Stomach smooth muscle (tissue), 2 donors: ENCODE measurements around the gene CAND1.
A peak's percentile ranks its signal among the peaks of the same experiment; 100 is the strongest.

Source experiments
- H3K27ac ChIP-seq: one replicate; pipeline ENCODE4 v1.7.0; 2013; ENCODE audit warnings: mild to moderate bottlenecking, low read length, inconsistent platforms
- H3K27me3 ChIP-seq, 2 donors: one replicate each; pipeline ENCODE4 v1.7.0; 2013; ENCODE audit warnings: low read length in 2 of 2; ENCODE audit not compliant: insufficient read depth in 2 of 2, control insufficient read depth in 1 of 2
- H3K36me3 ChIP-seq, 2 donors: one replicate each; pipeline ENCODE4 v1.7.0; 2013; ENCODE audit warnings: low read length in 2 of 2; ENCODE audit not compliant: control insufficient read depth in 2 of 2, insufficient read depth in 2 of 2
- H3K4me1 ChIP-seq: one replicate; pipeline ENCODE4 v1.7.0; 2013; ENCODE audit warnings: low read length; ENCODE audit not compliant: control insufficient read depth, insufficient read depth
- H3K4me3 ChIP-seq, 2 donors: one replicate each; pipeline ENCODE4 v1.7.0; 2013; ENCODE audit warnings: low read length in 2 of 2
- H3K9ac ChIP-seq, 2 donors: one replicate each; pipeline ENCODE4 v1.7.0; 2013; ENCODE audit warnings: low read length in 2 of 2, mild to moderate bottlenecking in 1 of 2
- H3K9me3 ChIP-seq, 2 donors: one replicate each; pipeline ENCODE4 v1.7.0; 2013; ENCODE audit warnings: low read length in 2 of 2; ENCODE audit not compliant: control insufficient read depth in 2 of 2
- donor health status: healthy.
- donor health status: Pancreatic carcinoma.

The CAND1 gene

DNA sequence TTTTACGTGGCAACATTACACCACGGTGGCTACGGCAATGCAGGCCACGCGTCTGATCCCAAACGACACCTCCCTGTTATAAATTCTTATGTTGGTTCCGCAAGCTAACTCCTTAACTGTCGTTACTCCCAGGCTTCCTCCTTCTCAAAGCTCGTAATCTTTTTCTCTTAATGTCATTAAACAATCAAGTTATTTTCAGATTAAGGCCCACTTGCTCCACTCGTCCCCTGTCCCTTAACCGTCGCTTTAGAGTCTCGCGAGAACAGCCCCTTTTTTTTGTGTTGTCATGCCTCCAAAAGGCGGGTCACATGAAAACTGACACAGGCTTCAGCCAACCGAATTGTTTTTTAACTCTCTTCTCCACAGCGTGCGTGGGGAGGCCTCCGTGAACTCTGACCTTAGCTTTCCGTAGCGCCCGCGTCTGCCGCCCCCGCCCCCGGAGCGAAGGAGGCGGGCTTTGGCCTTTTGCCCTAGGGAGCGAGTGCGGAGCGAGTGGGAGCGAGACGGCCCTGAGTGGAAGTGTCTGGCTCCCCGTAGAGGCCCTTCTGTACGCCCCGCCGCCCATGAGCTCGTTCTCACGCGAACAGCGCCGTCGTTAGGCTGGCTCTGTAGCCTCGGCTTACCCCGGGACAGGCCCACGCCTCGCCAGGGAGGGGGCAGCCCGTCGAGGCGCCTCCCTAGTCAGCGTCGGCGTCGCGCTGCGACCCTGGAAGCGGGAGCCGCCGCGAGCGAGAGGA is at the start of gene CAND1:
Gene CAND1 (plus strand): TSS at position 463 of the 737 bp plus-strand sequence. CDS start 360 bp downstream, outside the sequence.
- Histone ChIP-seq H3K9ac (peak within 1 kb of the TSS; percentile 96), H3K4me3 (peak within 1 kb of the TSS; percentile 75 to 94), H3K27ac (peak within 1 kb of the TSS; percentile 97), H3K9me3 (no peaks in the 10 kb centered on the region), H3K27me3 (no peaks in the 10 kb centered on the region), H3K4me1 (peaks cover 18% of the 10 kb centered on the region), H3K36me3 (no peaks in the 10 kb centered on the region)

DNA sequence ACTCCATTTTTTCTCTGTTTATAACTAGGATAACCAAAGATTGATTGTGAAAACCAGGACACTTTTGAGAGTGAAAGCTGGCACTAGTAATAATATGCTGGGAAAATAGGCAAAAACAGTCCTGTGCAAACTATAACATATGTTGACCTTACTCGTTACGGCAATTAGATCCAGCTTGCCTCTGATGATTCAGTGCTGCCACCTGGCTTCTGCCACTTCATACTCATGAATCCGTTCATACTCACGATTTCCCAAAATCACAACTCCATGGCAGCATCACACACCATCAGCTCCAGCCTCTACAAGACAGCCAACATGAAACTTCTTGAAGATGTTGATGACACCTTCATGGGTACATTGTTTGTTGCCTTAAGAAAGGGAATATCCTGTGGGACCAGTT is 49.1 kb upstream of the CAND1 start:
- Histone ChIP-seq H3K36me3 (no peaks in the 10 kb centered on the region), H3K4me1 (no peaks in the 10 kb centered on the region), H3K9me3 (no peaks in the 10 kb centered on the region), H3K4me3 (no peak overlapping the region), H3K27me3 (no peaks in the 10 kb centered on the region), H3K9ac (no peak overlapping the region), H3K27ac (no peak overlapping the region)

DNA sequence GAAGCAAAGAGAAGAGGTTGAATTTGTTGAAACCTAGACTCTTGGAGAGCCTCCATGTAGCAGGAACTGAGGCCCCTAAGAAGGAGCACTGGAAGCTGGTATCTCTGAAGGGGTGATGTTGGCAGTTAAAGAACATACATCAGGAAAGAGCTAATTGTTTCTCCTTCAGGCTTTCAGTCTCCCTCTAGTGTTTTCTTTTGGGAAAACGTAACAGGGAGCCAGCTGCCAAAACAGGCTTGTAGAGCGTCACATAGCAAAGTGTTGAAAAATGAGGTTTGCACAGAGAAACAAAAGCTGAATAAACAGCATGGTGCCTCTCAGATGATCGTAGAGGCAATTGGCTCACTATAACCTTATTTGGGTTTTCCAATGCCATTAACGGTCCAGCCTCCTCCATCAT is 46.9 kb upstream of the CAND1 start:
- Histone ChIP-seq H3K4me1 (no peaks in the 10 kb centered on the region), H3K27ac (no peak overlapping the region), H3K36me3 (no peaks in the 10 kb centered on the region), H3K9me3 (no peaks in the 10 kb centered on the region), H3K4me3 (no peak overlapping the region), H3K9ac (no peak overlapping the region), H3K27me3 (no peaks in the 10 kb centered on the region)

DNA sequence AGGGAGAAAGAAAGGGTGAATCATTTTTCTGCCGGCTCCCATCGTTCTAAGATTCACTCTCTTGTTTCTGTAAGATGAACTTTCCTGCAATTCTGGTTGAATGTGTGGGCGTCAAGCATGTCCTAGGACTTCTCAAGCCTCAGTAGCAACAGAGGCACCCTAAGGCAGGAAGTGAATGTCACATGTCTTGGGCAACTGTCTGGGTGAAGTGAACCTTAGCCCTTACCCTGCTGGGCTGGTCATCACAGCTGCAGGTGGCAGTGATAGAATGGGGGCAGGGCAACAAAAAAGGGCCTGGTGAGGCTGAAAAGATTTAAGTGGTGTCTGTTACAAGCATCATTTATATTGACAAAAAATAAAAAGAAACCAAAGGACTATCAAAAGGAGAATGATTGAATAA is 45.9 kb upstream of the CAND1 start:
- no peaks in the 10 kb centered on the region for H3K36me3 ChIP-seq
- no peak overlapping the region for H3K9ac ChIP-seq
- no peak overlapping the region for H3K4me3 ChIP-seq
- H3K9me3 ChIP-seq = no peaks in the 10 kb centered on the region
- H3K4me1 ChIP-seq = no peaks in the 10 kb centered on the region
- no peak overlapping the region for H3K27ac ChIP-seq
- no peaks in the 10 kb centered on the region for H3K27me3 ChIP-seq

DNA sequence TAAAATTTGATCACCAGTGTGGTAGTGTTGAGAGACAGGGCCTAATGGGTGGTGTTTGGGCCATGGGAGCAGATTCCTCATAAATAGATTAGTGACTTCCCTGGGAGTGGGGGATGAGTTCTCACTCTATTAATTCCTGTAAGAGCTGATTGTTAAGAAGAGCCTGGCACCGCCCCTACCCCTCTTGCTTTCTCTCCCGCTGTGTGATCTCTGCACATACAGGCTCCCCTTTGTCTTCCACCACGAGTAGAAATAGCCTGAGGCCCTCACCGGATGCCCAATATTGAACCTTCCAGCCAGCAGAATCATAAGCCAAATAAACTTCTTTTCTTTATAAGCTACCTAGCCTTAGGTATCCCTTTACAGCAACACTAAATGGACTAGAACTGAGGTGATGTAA is 31.9 kb upstream of the CAND1 start:
- no peaks in the 10 kb centered on the region for H3K9me3 ChIP-seq
- no peaks in the 10 kb centered on the region for H3K27me3 ChIP-seq
- H3K27ac ChIP-seq = no peak overlapping the region
- H3K36me3 ChIP-seq = no peaks in the 10 kb centered on the region
- no peak overlapping the region for H3K9ac ChIP-seq
- H3K4me3 ChIP-seq = no peak overlapping the region
- H3K4me1 ChIP-seq = no peaks in the 10 kb centered on the region

DNA sequence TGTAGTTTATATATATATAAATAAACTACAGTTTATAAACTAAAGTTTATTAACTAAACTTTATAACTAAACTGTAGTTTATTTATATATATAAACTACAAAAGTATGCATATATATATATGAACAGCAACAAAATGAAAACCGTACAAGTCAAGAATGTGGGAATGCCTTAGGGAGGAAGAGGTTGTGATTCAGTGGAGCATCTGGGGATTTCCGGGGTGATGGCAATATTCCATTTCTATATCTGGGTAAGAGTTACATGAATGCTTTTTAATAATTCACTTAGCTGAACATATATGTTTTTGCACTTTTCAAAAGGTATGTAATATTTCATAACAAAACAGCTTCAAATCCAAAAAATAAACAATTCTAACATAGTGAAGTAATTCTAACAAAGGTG is 30.1 kb upstream of the CAND1 start:
- no peak overlapping the region for H3K27ac ChIP-seq
- no peak overlapping the region for H3K9ac ChIP-seq
- H3K36me3 ChIP-seq = no peaks in the 10 kb centered on the region
- H3K27me3 ChIP-seq = no peaks in the 10 kb centered on the region
- H3K4me1 ChIP-seq = no peaks in the 10 kb centered on the region
- H3K9me3 ChIP-seq = no peaks in the 10 kb centered on the region
- no peak overlapping the region for H3K4me3 ChIP-seq

DNA sequence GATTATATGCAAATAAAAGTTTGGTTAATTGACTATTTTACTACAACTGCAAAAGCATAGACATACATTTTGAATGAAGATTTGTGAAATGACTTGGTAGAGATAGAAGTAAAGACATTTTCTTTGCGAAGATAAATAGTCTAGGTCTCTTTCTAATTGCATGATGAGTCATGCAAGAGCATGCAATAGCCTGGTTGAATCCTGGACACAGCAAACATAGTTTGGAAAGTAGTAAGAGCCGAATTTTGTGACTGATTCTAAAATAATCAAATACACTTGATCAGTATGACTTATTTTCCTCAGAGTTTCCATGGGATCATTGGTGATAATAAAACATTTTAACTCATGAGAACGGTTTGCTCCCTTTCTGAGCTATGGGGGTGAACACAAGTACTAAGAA is 27.7 kb upstream of the CAND1 start:
- Histone ChIP-seq H3K36me3 (no peaks in the 10 kb centered on the region), H3K9me3 (no peaks in the 10 kb centered on the region), H3K9ac (no peak overlapping the region), H3K27ac (no peak overlapping the region), H3K4me3 (no peak overlapping the region), H3K27me3 (no peaks in the 10 kb centered on the region), H3K4me1 (no peaks in the 10 kb centered on the region)

DNA sequence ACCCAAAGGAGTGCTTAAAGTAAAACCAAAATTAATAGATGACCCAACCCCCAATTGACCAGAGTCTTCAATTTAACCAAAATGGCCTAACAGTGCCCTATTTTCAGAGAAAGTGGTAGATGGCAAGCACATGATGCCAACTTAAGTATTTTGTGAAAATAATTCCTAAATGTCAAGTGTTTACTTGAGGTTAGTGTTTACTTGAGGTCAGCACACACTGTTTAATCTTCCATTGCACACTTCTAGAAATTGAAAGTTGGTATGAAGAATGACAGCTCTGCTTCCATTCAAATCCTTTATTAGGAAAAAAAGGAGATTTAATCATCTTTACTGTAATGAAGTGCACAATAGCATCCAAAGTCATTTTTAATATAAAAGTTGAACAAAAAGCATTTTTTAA is 25.9 kb upstream of the CAND1 start:
- H3K9me3 ChIP-seq = no peaks in the 10 kb centered on the region
- no peaks in the 10 kb centered on the region for H3K4me1 ChIP-seq
- H3K9ac ChIP-seq = no peak overlapping the region
- H3K27ac ChIP-seq = no peak overlapping the region
- H3K36me3 ChIP-seq = no peaks in the 10 kb centered on the region
- H3K4me3 ChIP-seq = no peak overlapping the region
- no peaks in the 10 kb centered on the region for H3K27me3 ChIP-seq

DNA sequence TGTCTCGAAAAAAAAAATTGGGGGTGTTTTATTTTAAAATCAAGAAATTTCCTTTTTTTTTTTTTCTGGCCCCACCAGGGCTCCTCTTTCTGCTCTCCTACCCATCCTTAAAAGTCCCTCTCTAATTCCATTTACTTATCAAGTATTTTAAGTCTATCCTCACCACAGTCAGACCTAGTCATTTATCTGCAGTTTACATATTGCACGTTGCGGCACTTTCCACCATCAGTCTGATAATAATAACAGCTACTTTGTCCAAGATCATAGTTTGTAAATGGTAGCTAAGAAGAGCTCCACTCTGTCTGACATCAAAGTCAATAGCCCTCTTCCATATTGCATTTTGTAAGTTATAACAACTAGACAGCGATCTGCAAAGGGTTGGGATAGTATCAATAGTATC is 23.6 kb upstream of the CAND1 start:
- H3K27me3 ChIP-seq = no peaks in the 10 kb centered on the region
- no peak overlapping the region for H3K9ac ChIP-seq
- no peak overlapping the region for H3K27ac ChIP-seq

DNA sequence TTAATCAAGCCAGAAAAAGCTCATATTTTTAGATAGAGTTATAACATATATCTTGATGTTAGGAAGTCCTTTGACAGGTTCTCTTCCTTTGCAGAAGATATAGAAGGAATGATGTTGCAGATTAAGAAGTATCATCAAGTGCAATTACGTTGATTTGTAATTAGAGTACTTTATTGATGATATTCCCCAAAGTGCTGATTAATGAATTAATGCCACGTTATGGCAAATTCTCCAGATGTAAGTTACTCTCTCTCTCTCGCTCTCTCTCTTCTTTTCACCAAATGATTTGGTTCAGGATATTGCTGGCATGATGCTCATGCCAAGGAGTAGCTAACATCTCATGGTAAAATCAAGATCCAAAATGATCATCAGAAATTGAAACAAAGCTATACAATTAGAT is 18.1 kb upstream of the CAND1 start:
- no peak overlapping the region for H3K27ac ChIP-seq
- H3K9ac ChIP-seq = no peak overlapping the region
- H3K4me1 ChIP-seq = no peaks in the 10 kb centered on the region
- no peaks in the 10 kb centered on the region for H3K9me3 ChIP-seq
- no peaks in the 10 kb centered on the region for H3K36me3 ChIP-seq
- H3K27me3 ChIP-seq = no peaks in the 10 kb centered on the region
- H3K4me3 ChIP-seq = no peak overlapping the region

More for the DNA sequence above, 23.6 kb upstream of the CAND1 start:
- Histone ChIP-seq H3K4me3 (no peak overlapping the region), H3K4me1 (no peaks in the 10 kb centered on the region), H3K36me3 (no peaks in the 10 kb centered on the region), H3K9me3 (no peaks in the 10 kb centered on the region)

DNA sequence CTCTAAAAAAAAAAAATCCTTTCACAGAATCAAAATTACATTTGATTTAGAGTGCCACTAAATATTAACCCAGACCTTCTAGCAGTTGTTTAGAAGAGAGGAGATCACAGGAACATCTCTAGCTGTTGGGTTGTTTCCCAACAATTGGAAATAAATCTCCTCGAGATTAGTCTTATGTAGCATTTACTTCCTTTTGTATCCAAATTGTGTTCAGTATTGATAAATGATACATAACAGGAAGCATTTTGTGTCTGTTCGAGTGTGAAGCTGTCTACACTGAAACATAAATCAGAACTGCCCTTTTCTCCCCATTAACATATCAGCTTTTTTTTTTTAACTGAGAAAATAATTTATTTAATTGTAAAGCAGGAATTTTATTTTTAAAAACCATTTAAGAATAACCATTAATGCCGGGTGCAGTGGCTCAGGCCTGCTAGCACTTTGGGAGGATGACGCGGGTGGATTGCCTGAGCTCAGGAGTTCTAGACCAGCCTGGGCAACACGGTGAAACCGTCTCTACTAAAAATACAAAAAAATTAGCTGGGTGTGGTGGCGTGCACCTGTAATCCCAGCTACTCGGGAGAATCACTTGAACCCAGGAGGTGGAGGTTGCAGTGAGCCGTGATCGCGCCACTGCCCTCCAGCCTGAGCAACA is 14.7 kb upstream of the CAND1 start:
- no peaks in the 10 kb centered on the region for H3K9me3 ChIP-seq
- H3K27me3 ChIP-seq = no peaks in the 10 kb centered on the region
- no peak overlapping the region for H3K27ac ChIP-seq
- H3K4me1 ChIP-seq = no peaks in the 10 kb centered on the region
- no peaks in the 10 kb centered on the region for H3K36me3 ChIP-seq
- H3K4me3 ChIP-seq = no peak overlapping the region
- H3K9ac ChIP-seq = no peak overlapping the region
